ENCODE results near the gene DPP6.

GRCh38 chr7:154759989-154760388 lies 707.8 kb downstream of the DPP6 start:
- no peak for TF ChIP-seq POLR2A (IDR thresholded peaks at IDR 0.05)
- TF ChIP-seq CTCF (IDR thresholded peaks at IDR 0.05), result no peak

Measured in heart left ventricle (tissue), 13 donors.